Neural cell (in vitro differentiated cells): ENCODE measurements around the gene FOXO1. TPM values are rescaled to one million over a fixed set of nuclear protein-coding genes. Genes with fewer than 3 reads are reported as not detected.

Experiments
- H2AFZ ChIP-seq: fragments of 200-600, 300-800 bp; sonication (generic), shearing (Covaris generic); 2 replicates; pipeline ENCODE4 v1.6.0; 2014; ENCODE audit warnings: low read depth, mild to moderate bottlenecking, antibody characterized with exemption, low read length, moderate library complexity
- H3F3A ChIP-seq: fragments of 200-600 bp; shearing (Covaris generic); 2 replicates; pipeline ENCODE4 v1.6.1; 2016; ENCODE audit warnings: mild to moderate bottlenecking, moderate library complexity, mixed read lengths, antibody characterized with exemption, low read length; ENCODE audit not compliant: insufficient read depth, poor library complexity, severe bottlenecking
- H3K27ac ChIP-seq: fragments of 200-600, 300-800 bp; sonication (generic), shearing (Covaris generic); 2 replicates; pipeline ENCODE4 v1.5.1; 2014; ENCODE audit warnings: mild to moderate bottlenecking, low read length, moderate library complexity
- H3K27me3 ChIP-seq: fragments of 300-800, 200-600 bp; sonication (generic), shearing (Covaris generic); 2 replicates; pipeline ENCODE4 v1.6.0; 2014; ENCODE audit warnings: mild to moderate bottlenecking, low read depth, low read length, moderate library complexity; ENCODE audit not compliant: insufficient read depth
- H3K36me3 ChIP-seq: fragments of 300-800, 200-600 bp; sonication (generic), shearing (Covaris generic); 2 replicates; pipeline ENCODE4 v1.5.1; 2014; ENCODE audit warnings: mild to moderate bottlenecking, antibody characterized with exemption, low read length, moderate library complexity; ENCODE audit not compliant: insufficient read depth
- H3K4me2 ChIP-seq: fragments of 300-800, 200-600 bp; sonication (generic), shearing (Covaris generic); 2 replicates; pipeline ENCODE4 v1.6.0; 2014; ENCODE audit warnings: mild to moderate bottlenecking, low read length
- H3K4me3 ChIP-seq: fragments of 300-800, 200-600 bp; sonication (generic), shearing (Covaris generic); 2 replicates; pipeline ENCODE4 v1.5.1; 2014; ENCODE audit warnings: mild to moderate bottlenecking, low read length, moderate library complexity
- H3K79me2 ChIP-seq: fragments of 200-600 bp; shearing (Covaris generic); replicated peaks from 2 replicates; pipeline ENCODE4 v1.6.0; 2014; ENCODE audit warnings: mild to moderate bottlenecking, low read length, moderate library complexity; ENCODE audit not compliant: insufficient read depth
- H3K9ac ChIP-seq: fragments of 300-800, 200-600 bp; sonication (generic), shearing (Covaris generic); 2 replicates; pipeline ENCODE4 v1.6.1; 2016; ENCODE audit warnings: mild to moderate bottlenecking, low read length, mixed read lengths
- H3K9me2 ChIP-seq: fragments of 200-600 bp; shearing (Covaris generic); 2 replicates; pipeline ENCODE4 v1.6.1; 2016; ENCODE audit warnings: mild to moderate bottlenecking, low read length, mixed read lengths; ENCODE audit not compliant: insufficient read depth
- H3K9me3 ChIP-seq: fragments of 200-600, 300-800 bp; sonication (generic), shearing (Covaris generic); 2 replicates; pipeline ENCODE4 v1.6.1; 2016; ENCODE audit warnings: mild to moderate bottlenecking, mixed run types, low read length, moderate library complexity, mixed read lengths
- H4K20me1 ChIP-seq: fragments of 200-600 bp; shearing (Covaris generic); 2 replicates; pipeline ENCODE4 v1.6.1; 2016; ENCODE audit warnings: mild to moderate bottlenecking, mixed run types; ENCODE audit not compliant: insufficient read depth
- EP300 ChIP-seq: fragments of 450-650 bp; conservative IDR thresholded peaks from 2 replicates; pipeline ENCODE4 v1.6.1; 2014; ENCODE audit warnings: antibody characterized with exemption, mild to moderate bottlenecking, moderate library complexity; ENCODE audit not compliant: poor library complexity, severe bottlenecking
- EZH2 ChIP-seq: fragments of 200-600, 300-800 bp; shearing (Covaris generic), sonication (generic); IDR thresholded peaks from 2 replicates; pipeline ENCODE4 v1.6.1; 2014; ENCODE audit warnings: antibody characterized with exemption, low read length, borderline replicate concordance, mild to moderate bottlenecking; ENCODE audit not compliant: insufficient read depth, poor library complexity, severe bottlenecking
- MXI1 ChIP-seq: fragments of 450-650 bp; conservative IDR thresholded peaks from 2 replicates; pipeline ENCODE4 v1.6.1; 2014; ENCODE audit warnings: antibody characterized with exemption, mild to moderate bottlenecking; ENCODE audit not compliant: poor library complexity, severe bottlenecking
- POLR2AphosphoS5 ChIP-seq: IDR thresholded peaks from 2 replicates; pipeline ENCODE4 v1.6.1; 2012
- RAD21 ChIP-seq: fragments of 450-650 bp; conservative IDR thresholded peaks from 2 replicates; pipeline ENCODE4 v1.6.1; 2014; ENCODE audit warnings: antibody characterized with exemption, mild to moderate bottlenecking, moderate library complexity
- REST ChIP-seq: IDR thresholded peaks from 2 replicates; pipeline ENCODE4 v1.6.1; 2012; ENCODE audit warnings: borderline replicate concordance
- SMC3 ChIP-seq: fragments of 450-650 bp; conservative IDR thresholded peaks from 2 replicates; pipeline ENCODE4 v1.6.1; 2014; ENCODE audit warnings: antibody characterized with exemption, mild to moderate bottlenecking, moderate library complexity; ENCODE audit not compliant: poor library complexity
- TAF1 ChIP-seq: IDR thresholded peaks from 2 replicates; pipeline ENCODE4 v1.6.1; 2012; ENCODE audit warnings: low read depth
- polyA plus RNA-seq: library from polyadenylated mRNA; depleted of rRNA; stranded (reverse); fragments of >200 nt; gene quantifications from 2 replicates; pipeline ENCODE4 v1.2.3, GENCODE V29; 2014
- TF ChIP-seq, protein P1 (sequence below): fragments of 450-650 bp; IDR thresholded peaks from 2 replicates; pipeline ENCODE4 v1.5.1; 2014; ENCODE audit warnings: antibody characterized with exemption, mild to moderate bottlenecking, moderate library complexity; ENCODE audit not compliant: poor library complexity, severe bottlenecking

The FOXO1 gene
- polyA plus RNA-seq, 1 donor from 2014 or later = 1.2 TPM

DNA sequence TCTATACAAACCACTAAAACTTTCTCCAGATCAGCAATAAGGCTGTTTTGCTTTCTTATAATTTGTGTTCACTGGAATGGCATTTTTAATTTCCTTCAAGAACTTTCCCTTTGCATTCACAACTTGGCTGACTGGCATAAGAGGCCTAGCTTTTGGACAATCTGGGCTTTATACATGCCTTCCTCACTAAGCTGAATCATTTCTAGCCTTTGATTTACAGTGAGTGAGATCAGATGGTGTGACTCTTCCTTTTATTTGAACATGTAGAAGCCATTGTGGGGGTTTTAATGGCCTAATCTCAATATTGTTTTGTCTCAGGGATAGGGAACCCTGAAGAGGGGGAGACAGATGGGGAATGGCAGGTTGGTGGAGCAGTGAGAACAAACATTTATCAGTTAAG is 82.7 kb downstream of the FOXO1 start:
- H3K79me2 ChIP-seq = no peaks in the 10 kb centered on the region

GRCh38 chr13:40582531-40582930 is 83.9 kb downstream of the FOXO1 start:
- Histone ChIP-seq H4K20me1 (no peaks in the 10 kb centered on the region), H2AFZ (no peak overlapping the region), H3K79me2 (no peaks in the 10 kb centered on the region), H3K9me3 (no peaks in the 10 kb centered on the region), H3K27me3 (no peaks in the 10 kb centered on the region), H3K9me2 (no peaks in the 10 kb centered on the region), H3K4me3 (no peak overlapping the region), H3K27ac (no peak overlapping the region), H3K4me2 (no peak overlapping the region), H3F3A (no peaks in the 10 kb centered on the region), H3K36me3 (no peaks in the 10 kb centered on the region), H3K9ac (no peak overlapping the region)
- TF ChIP-seq EP300 (no peak), POLR2AphosphoS5 (no peak), SMC3 (no peak), TAF1 (no peak), RAD21 (no peak), EZH2 (no peak), MXI1 (no peak)
- TF ChIP-seq, protein P1, sequence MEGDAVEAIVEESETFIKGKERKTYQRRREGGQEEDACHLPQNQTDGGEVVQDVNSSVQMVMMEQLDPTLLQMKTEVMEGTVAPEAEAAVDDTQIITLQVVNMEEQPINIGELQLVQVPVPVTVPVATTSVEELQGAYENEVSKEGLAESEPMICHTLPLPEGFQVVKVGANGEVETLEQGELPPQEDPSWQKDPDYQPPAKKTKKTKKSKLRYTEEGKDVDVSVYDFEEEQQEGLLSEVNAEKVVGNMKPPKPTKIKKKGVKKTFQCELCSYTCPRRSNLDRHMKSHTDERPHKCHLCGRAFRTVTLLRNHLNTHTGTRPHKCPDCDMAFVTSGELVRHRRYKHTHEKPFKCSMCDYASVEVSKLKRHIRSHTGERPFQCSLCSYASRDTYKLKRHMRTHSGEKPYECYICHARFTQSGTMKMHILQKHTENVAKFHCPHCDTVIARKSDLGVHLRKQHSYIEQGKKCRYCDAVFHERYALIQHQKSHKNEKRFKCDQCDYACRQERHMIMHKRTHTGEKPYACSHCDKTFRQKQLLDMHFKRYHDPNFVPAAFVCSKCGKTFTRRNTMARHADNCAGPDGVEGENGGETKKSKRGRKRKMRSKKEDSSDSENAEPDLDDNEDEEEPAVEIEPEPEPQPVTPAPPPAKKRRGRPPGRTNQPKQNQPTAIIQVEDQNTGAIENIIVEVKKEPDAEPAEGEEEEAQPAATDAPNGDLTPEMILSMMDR = no peak

More for the DNA sequence above, 82.7 kb downstream of the FOXO1 start:
- no peaks in the 10 kb centered on the region for H3K27me3 ChIP-seq
- no peaks in the 10 kb centered on the region for H3K9me2 ChIP-seq
- no peaks in the 10 kb centered on the region for H3K9me3 ChIP-seq
- H3K9ac ChIP-seq = no peak overlapping the region
- no peak overlapping the region for H3K4me2 ChIP-seq
- H3K4me3 ChIP-seq = no peak overlapping the region
- no peaks in the 10 kb centered on the region for H3K36me3 ChIP-seq
- no peaks in the 10 kb centered on the region for H3F3A ChIP-seq
- H3K27ac ChIP-seq = no peak overlapping the region
- TF ChIP-seq POLR2AphosphoS5 (no peak), REST (no peak), EZH2 (no peak), TAF1 (no peak)
- TF ChIP-seq, protein P1 = no peak
- H4K20me1 ChIP-seq = no peaks in the 10 kb centered on the region
- H2AFZ ChIP-seq = no peak overlapping the region
